GM18505 (cell line): ENCODE results near the gene TIAM2.
"Not testable (repeated sequence)": the region's sequence is repeated elsewhere in the genome, so short reads cannot be mapped to it uniquely, and the experiment has no call there.

ENCODE experiments used
- ATAC-seq: cut with Tn5 transposase; IDR thresholded peaks from one replicate; pipeline ENCODE4 v1.9.1; 2021; ENCODE audit not compliant: unreplicated experiment
- POLR2A ChIP-seq: IDR thresholded peaks from 4 replicates; pipeline ENCODE4 v1.6.1; 2011; ENCODE audit warnings: borderline replicate concordance; ENCODE audit not compliant: insufficient read depth, insufficient read length; ENCODE audit errors: extremely low read depth

Gene TIAM2

GRCh38 chr6:155197932-155198331 lies 202.8 kb downstream of the TIAM2 start:
- no peak for ATAC-seq
- TF ChIP-seq POLR2A, result no peak

- TF ChIP-seq POLR2A, result no peak
- ATAC-seq, result peak; percentile 65
Measured at GRCh38 chr6:155200012-155200411, 204.9 kb downstream of the TIAM2 start.

- no peak for ATAC-seq
- TF ChIP-seq POLR2A, result no peak
Measured at GRCh38 chr6:155201461-155202226, 206.5 kb downstream of the TIAM2 start.

- no peak for TF ChIP-seq POLR2A
- ATAC-seq, result no peak
Measured at GRCh38 chr6:155207223-155207622, 212.1 kb downstream of the TIAM2 start.

- no peak for TF ChIP-seq POLR2A
- ATAC-seq, result no peak
Measured at GRCh38 chr6:155212106-155212505, 217.0 kb downstream of the TIAM2 start.

- no peak for ATAC-seq
- no peak for TF ChIP-seq POLR2A
Measured at GRCh38 chr6:155212616-155213380, 217.7 kb downstream of the TIAM2 start.

GRCh38 chr6:155213611-155214372 lies 218.7 kb downstream of the TIAM2 start:
- ATAC-seq, result no peak
- TF ChIP-seq POLR2A, result no peak

GRCh38 chr6:155215906-155216305 lies 220.8 kb downstream of the TIAM2 start:
- no peak for TF ChIP-seq POLR2A
- no peak for ATAC-seq

GRCh38 chr6:155216312-155217046 lies 221.4 kb downstream of the TIAM2 start:
- ATAC-seq, result no peak
- no peak for TF ChIP-seq POLR2A

- ATAC-seq, result not testable (repeated sequence)
Measured at GRCh38 chr6:155218711-155219110, 223.6 kb downstream of the TIAM2 start.

GRCh38 chr6:155219299-155219698 lies 224.2 kb downstream of the TIAM2 start:
- no peak for TF ChIP-seq POLR2A

GRCh38 chr6:155219858-155220301 lies 224.8 kb downstream of the TIAM2 start:
- no peak for TF ChIP-seq POLR2A
- ATAC-seq, result no peak

More at GRCh38 chr6:155219299-155219698, 224.2 kb downstream of the TIAM2 start:
- ATAC-seq, result no peak

GRCh38 chr6:155221086-155221485 lies 226.0 kb downstream of the TIAM2 start:
- ATAC-seq, result no peak

More at GRCh38 chr6:155221086-155221485, 226.0 kb downstream of the TIAM2 start:
- no peak for TF ChIP-seq POLR2A
